Measurements from ENCODE around the gene ATG13.
A peak's percentile ranks its signal among the peaks of the same experiment; 100 is the strongest.

ATG13 gene

GRCh38 chr11:46609386-46609785 lies 8.0 kb upstream of the ATG13 start:
- DNase-seq, result no peak

DNA sequence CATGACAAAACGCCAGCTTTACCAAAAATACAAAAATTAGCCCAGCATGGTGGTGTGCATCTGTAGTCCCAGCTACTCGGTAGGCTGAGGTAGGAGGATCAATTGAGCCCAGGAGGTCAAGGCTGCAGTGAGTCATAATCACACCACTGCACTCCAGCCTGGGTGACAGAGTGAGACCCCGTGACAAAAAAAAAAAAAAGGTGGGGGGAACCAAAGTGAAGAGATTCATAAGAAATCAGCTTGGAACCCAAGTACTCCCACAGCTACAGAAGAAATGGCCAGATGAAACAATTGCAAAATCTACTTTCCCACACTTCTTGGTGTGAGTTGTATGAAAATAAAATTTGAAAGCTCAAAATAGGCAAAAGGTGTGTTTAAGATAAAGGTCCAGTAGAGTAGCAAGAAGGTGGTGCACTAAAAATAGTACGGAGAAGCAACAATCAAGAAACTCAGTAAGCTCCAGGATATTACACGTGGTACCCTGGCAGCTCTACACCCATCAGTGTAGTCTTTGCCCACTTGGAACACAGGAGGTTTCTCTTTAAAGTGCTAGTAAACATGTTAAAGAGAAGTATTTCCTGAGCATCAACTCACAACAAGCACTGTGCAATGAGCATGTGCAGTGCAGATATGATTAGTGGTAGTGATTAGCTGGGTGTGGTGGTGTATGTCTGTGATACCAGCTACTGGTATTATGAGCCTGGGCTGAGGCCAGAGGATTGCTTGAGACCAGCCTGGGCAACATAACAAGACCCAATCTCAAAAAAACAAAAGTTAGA lies 5.6 kb upstream of the ATG13 start:
- no peak for DNase-seq

GRCh38 chr11:46612326-46612725 lies 5.0 kb upstream of the ATG13 start:
- DNase-seq, result no peak

- DNase-seq, result no peak
Measured at GRCh38 chr11:46615756-46616155, 1.6 kb upstream of the ATG13 start.

GRCh38 chr11:46616551-46617133 lies 711 bp upstream of the ATG13 start:
- no peak for DNase-seq

DNA sequence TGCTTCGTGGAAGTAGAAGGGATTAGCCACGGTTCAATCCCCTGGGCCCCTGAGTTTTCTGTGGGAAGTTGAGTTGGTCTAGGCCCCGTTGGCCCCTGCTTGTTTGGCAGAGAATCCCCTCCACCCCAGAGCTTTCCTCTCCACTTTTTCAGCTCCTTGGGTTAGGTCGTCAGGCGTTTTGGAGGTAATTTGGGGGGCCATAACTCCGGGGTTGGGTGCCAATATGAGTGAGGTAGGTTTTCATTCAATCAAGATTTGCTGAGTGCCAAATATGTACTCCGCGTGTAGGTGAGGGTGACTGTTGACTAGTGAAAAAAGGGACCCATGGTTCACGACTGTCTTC lies 590 bp downstream of the ATG13 start:
- no peak for DNase-seq

- DNase-seq, result no peak
Measured at GRCh38 chr11:46618837-46619236, 1.5 kb downstream of the ATG13 start.

- no peak for DNase-seq
Measured at GRCh38 chr11:46625406-46625805, 8.1 kb downstream of the ATG13 start.

DNA sequence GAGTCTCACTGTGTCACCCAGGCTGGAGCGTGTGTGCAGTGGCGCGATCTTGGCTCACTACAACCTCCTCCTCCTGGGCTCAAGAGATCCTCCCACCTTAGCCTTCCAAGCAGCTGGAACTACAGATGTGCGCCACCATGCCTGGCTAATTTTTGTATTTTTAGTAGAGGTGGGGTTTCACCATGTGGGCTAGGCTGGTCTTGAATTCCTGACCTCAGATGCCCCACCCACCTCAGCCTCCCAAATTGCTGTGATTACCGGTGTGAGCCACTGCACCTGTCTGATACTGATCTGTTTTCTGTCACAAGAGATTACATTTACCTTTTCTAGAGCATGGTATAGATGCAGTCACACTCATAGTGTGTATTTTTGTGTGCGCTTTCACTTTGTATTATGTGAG lies 11.6 kb downstream of the ATG13 start:
- peak; percentile 17 for DNase-seq

GRCh38 chr11:46630237-46630636 lies 12.9 kb downstream of the ATG13 start:
- DNase-seq, result no peak

GRCh38 chr11:46631676-46632075 lies 14.3 kb downstream of the ATG13 start:
- no peak for DNase-seq

GRCh38 chr11:46632502-46632901 lies 15.1 kb downstream of the ATG13 start:
- no peak for DNase-seq

GRCh38 chr11:46633291-46634217 lies 16.2 kb downstream of the ATG13 start:
- no peak for DNase-seq

GRCh38 chr11:46635557-46636139 lies 18.3 kb downstream of the ATG13 start:
- DNase-seq, result no peak

GRCh38 chr11:46637546-46637945 lies 20.2 kb downstream of the ATG13 start:
- no peak for DNase-seq

GRCh38 chr11:46639197-46639839 lies 22.0 kb downstream of the ATG13 start:
- no peak for DNase-seq

- no peak for DNase-seq
Measured at GRCh38 chr11:46640036-46640788, 22.9 kb downstream of the ATG13 start.

DNA sequence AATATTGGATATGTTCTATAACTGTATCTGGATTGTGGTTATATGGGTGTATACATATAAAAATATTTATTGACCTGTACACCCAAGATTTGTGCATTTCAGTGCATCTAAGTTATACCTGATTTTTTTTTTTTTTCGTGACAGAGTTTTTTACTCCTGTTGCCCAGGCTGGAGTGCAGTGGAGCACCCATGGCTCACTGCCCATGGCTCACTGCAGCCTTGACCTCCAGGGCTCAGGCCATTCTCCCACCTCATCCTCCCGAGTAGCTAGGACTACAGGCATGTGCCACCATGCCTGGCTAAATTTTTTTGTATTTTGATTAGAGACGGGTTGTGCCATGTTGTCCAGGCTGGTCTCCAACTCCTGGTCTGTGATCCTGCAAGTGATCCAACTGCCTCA lies 24.3 kb downstream of the ATG13 start:
- DNase-seq, result no peak

DNA sequence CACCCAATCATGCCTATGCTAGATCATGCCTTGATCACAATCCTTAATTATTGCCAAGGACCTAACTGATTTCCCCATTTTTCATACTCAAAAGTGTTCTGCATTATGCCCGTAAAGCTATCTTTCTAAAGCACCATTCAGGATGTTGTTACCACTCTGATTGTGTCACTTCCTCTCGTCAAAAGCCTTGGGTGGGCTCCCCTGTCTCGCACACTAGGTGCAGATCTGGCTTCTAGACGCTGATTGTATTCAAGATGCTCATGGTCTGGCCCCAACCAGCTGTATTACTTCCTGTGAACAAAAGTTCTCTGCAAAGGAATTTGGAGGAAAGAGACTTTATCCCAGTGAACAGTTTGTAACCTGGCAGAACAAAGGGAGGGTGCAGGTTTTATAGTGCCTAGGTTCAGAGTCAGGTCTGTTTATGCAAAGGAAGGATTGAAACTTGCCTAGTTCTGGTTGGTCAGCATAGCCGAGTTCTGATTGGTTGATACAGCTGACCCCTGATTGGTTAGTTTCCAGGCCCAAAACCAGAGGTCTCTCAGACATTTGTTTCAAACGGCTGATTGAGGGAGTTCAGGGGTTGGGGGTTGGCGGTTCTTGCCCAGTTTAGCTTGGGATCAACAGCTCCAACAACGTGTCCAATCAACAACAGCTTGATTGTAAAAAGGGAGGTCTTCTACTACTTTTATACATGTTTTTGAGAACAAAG lies 25.4 kb downstream of the ATG13 start:
- no peak for DNase-seq

DNA sequence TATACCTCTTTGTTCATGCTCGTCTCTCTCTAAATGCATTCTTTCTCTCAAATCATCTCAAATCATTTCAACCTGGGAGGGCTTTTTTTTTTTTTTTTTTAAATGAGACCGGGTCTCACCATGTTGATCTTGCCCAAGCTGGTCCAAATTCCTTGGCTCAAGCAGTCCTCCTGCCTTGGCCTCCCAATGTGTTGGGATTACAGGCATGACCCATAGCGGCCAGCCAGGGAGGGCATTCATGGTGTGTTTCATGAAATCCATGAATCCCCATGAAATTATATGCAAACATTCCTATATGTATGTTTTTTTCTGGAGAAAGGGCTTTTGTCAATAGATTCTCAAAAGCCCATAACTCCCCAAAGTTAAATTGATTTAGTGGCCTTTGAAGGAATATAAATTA lies 26.2 kb downstream of the ATG13 start:
- no peak for DNase-seq

- no peak for DNase-seq
Measured at GRCh38 chr11:46643986-46644385, 26.6 kb downstream of the ATG13 start.
